ENCODE measurements around the gene ADAM17. TPM values are rescaled to one million over a fixed set of nuclear protein-coding genes. Genes with fewer than 3 reads are reported as not detected.
"Not testable (repeated sequence)": the region's sequence is repeated elsewhere in the genome, so short reads cannot be mapped to it uniquely, and the experiment has no call there.

Gene ADAM17
- total RNA-seq, 4 donors from 2014 or later, result 7.7 to 47.0 (median 27.7) TPM

- intact Hi-C loops (cut with DNase I; ENCODE audit: low total_unique reads), result loop anchor here (10.0 kb wide), 1 partner anchor 79 kb away; the partner anchor contains the start of gene YWHAQ
- H3K27me3 ChIP-seq, result no peaks in the 10 kb centered on the region
- H3K36me3 ChIP-seq, result no peaks in the 10 kb centered on the region
- H3K9me3 ChIP-seq, result no peaks in the 10 kb centered on the region
- H3K4me3 ChIP-seq, result peak overlapping the region; percentile 80 to 87
- H3K4me1 ChIP-seq, result peaks cover 4 to 17% of the 10 kb centered on the region in 2 donors
- H3K27ac ChIP-seq, result peak overlapping the region; percentile 95 to 97
- no peak for DNase-seq
- TF ChIP-seq CTCF (IDR thresholded peaks at IDR 0.05) (no peak), POLR2A (IDR thresholded peaks at IDR 0.05) (no peak)
Observed at GRCh38 chr2:9556121-9556743, 602 bp upstream of the ADAM17 start.

- H3K4me3 ChIP-seq, result peak overlapping the region; percentile 80 to 87
- H3K9me3 ChIP-seq, result no peaks in the 10 kb centered on the region
- H3K27me3 ChIP-seq, result no peaks in the 10 kb centered on the region
- H3K36me3 ChIP-seq, result no peaks in the 10 kb centered on the region
- H3K27ac ChIP-seq, result peak overlapping the region; percentile 95 to 97
- TF ChIP-seq CTCF (IDR thresholded peaks at IDR 0.05) (no peak), POLR2A (IDR thresholded peaks at IDR 0.05) (no peak)
- H3K4me1 ChIP-seq, result peaks cover 4 to 17% of the 10 kb centered on the region in 2 donors
- intact Hi-C loops (cut with DNase I; ENCODE audit: low total_unique reads), result loop anchor here (10.0 kb wide), 1 partner anchor 80 kb away; the partner anchor contains the start of gene YWHAQ
- DNase-seq, result peak; percentile 38 to 55
Observed at GRCh38 chr2:9554921-9555296, 721 bp downstream of the ADAM17 start.

- no peak for TF ChIP-seq POLR2A (IDR thresholded peaks at IDR 0.05)
- no peak for TF ChIP-seq CTCF (IDR thresholded peaks at IDR 0.05)
- Histone ChIP-seq H3K36me3 (no peaks in the 10 kb centered on the region), H3K9me3 (no peaks in the 10 kb centered on the region), H3K4me3 (no peak overlapping the region), H3K27ac (peak overlapping the region; percentile 48 to 97), H3K4me1 (peaks cover 4 to 17% of the 10 kb centered on the region in 2 donors), H3K27me3 (no peaks in the 10 kb centered on the region)
- no peak for DNase-seq
- intact Hi-C loops (cut with DNase I; ENCODE audit: low total_unique reads), result loop anchor here (10.0 kb wide), 1 partner anchor 82 kb away; the partner anchor contains the start of gene YWHAQ
Observed at GRCh38 chr2:9552219-9553178, 3.1 kb downstream of the ADAM17 start.

GRCh38 chr2:9550859-9551391 is 4.7 kb downstream of the ADAM17 start:
- H3K4me1 ChIP-seq, result peaks cover 4 to 17% of the 10 kb centered on the region in 2 donors
- not testable (repeated sequence) for DNase-seq, H3K27ac ChIP-seq, H3K9me3 ChIP-seq, H3K4me3 ChIP-seq, H3K27me3 ChIP-seq, H3K36me3 ChIP-seq
- intact Hi-C loops (cut with DNase I; ENCODE audit: low total_unique reads), result loop anchor here (10.0 kb wide), 1 partner anchor 84 kb away; the partner anchor contains the start of gene YWHAQ

- Histone ChIP-seq H3K27me3 (no peaks in the 10 kb centered on the region), H3K27ac (no peak overlapping the region), H3K36me3 (no peaks in the 10 kb centered on the region), H3K4me3 (no peak overlapping the region), H3K4me1 (peaks cover 4 to 17% of the 10 kb centered on the region in 2 donors), H3K9me3 (no peaks in the 10 kb centered on the region)
- intact Hi-C loops (cut with DNase I; ENCODE audit: low total_unique reads), result no loop called here
- TF ChIP-seq CTCF (IDR thresholded peaks at IDR 0.05) (no peak), POLR2A (IDR thresholded peaks at IDR 0.05) (no peak)
- no peak for DNase-seq
Observed at GRCh38 chr2:9549420-9549819, 6.2 kb downstream of the ADAM17 start.
